LNCAP (cell line): ENCODE data around the gene PPA1.

ENCODE experiments used
- TF ChIP-seq, protein P1 (sequence below): fragments of 450-650 bp; IDR thresholded peaks from 2 replicates; pipeline ENCODE4 v1.5.1; 2017; ENCODE audit warnings: mild to moderate bottlenecking

Gene PPA1

DNA sequence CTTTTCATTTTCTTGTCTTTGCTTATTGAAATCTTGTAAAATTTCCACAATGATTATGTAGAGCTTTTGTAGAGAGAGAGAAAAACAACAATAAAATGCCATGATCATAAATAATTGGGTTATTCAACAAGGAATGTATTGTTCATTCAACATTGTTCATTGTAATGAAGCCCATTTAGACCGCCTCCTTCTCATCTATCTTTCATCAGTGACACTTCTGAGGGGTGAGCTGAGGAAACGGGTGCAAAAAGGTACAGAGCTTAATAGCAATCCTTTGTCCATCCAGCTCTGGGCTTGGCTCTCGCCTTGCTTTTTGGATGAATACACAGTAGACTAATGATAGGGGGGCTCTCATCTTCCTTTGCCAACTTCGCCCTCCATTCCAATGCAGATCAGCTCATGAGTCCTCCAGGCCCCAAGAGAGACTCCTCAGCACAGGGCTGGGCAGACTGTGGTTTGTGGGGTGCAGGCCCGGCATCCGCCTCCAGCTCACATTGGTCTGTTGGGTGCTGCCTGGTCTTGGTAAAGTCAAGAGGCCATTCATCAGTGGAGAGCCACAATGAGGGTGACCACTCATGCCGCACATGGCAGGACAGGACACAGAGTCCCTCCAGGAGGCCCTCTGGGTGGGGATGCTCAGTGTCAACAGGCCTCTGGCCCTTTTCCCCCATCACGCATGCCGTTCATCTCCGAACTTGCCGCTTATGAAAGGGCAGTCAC is 17.9 kb upstream of the PPA1 start:
- TF ChIP-seq, protein P1, sequence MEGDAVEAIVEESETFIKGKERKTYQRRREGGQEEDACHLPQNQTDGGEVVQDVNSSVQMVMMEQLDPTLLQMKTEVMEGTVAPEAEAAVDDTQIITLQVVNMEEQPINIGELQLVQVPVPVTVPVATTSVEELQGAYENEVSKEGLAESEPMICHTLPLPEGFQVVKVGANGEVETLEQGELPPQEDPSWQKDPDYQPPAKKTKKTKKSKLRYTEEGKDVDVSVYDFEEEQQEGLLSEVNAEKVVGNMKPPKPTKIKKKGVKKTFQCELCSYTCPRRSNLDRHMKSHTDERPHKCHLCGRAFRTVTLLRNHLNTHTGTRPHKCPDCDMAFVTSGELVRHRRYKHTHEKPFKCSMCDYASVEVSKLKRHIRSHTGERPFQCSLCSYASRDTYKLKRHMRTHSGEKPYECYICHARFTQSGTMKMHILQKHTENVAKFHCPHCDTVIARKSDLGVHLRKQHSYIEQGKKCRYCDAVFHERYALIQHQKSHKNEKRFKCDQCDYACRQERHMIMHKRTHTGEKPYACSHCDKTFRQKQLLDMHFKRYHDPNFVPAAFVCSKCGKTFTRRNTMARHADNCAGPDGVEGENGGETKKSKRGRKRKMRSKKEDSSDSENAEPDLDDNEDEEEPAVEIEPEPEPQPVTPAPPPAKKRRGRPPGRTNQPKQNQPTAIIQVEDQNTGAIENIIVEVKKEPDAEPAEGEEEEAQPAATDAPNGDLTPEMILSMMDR: no peak

DNA sequence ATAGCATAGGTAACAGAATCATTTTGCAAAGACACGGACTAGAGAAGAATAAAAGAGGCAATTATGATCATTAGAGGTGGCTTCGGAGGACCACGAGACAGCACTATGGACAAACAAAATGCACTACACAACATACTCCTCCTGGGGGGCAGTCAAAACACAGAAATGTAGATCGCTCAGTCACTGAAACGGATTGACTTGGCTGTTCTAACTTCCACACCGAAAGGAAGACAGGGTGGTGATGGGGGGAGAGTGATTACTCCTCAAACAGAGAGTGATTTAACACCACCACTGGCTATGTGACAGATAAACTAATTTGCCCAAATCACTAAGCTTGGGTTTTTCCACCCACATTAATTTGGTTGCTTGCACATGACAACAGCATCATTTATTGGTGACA is 14.1 kb upstream of the PPA1 start:
- TF ChIP-seq, protein P1: no peak

DNA sequence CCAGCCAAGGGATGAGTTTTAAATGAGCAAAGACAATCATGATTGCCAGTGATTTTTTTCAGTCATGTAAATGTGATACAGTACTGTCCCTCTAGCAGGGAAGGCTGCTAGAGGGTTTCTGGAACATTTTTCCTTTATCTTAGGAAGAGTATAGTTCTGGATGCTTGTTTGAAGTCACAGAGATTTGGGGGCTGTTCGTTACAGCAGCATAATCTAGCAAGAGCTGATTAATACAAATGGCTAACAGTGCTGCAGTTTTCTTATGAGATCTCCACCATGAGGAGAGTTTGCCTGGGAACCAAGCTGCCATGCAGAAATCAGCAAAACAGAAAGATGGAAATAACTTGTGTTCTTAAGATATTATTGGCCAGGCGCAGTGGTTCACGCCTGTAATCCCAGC is 7.9 kb upstream of the PPA1 start:
- TF ChIP-seq, protein P1: no peak

DNA sequence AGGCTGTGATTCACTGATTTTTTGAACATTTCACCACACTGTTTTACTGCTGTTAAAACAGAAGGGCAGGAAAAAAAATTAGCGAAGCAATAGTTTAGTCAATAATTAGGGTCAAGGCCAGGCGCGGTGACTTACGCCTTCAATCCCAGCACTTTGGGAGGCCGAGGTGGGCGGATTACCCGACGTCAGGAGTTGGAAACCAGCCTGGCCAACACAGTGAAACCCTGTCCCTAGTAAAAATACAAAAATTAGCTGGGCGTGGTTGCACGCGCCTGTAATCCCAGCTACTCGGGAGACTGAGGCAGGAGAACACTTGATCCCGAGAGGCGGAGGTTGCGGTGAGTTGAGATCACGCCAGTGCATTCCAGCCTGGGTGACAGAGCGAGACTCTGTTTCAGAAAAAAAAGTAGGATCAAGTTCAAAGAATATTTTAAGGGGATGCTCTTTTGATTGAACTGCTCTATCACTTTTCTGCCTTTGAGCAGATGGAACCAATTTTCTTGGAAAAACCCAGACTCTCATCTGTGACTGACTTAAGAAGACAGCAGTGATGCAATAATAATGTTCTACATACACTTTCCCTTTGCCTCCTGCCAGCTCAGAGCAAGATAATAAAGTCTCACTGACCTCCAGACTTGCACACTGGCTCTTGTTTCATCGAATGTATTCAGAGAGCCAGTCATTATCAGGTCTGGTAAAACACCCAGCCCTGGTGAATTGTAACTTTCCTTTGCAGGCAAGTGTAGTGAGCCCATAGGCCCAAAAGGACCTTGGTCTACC is 1.6 kb upstream of the PPA1 start:
- TF ChIP-seq, protein P1: no peak

DNA sequence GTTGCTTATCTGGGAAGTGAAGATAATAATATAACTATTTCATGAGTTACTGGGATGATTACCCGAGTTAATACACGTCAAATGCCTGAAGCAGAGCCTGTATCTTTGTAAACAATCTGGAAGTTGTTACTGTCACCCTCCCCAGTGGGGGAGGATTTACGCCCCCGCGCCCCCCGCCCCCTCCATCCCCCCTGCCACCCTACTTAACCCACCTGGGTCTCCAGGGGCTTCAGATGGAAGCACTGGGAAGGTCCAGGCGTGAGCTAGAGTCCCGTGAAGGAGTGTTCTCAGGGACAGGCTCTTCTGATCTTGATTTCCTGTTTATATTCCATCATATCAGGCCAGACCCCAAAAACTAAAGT is 691 bp upstream of the PPA1 start:
- TF ChIP-seq, protein P1: no peak

DNA sequence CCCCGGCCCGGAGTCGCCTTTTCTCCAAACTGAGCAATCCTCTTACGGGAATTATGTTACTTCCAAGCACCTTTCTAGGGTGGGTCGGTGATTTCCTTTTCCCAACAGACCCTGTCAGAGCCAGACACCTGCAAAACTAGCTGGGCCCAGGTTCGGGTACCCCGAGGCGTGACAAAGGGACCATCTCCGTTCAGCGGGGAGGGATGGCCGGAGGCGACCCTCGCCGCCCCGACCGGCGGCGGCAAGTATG is 445 bp downstream of the PPA1 start:
- TF ChIP-seq, protein P1: no peak

DNA sequence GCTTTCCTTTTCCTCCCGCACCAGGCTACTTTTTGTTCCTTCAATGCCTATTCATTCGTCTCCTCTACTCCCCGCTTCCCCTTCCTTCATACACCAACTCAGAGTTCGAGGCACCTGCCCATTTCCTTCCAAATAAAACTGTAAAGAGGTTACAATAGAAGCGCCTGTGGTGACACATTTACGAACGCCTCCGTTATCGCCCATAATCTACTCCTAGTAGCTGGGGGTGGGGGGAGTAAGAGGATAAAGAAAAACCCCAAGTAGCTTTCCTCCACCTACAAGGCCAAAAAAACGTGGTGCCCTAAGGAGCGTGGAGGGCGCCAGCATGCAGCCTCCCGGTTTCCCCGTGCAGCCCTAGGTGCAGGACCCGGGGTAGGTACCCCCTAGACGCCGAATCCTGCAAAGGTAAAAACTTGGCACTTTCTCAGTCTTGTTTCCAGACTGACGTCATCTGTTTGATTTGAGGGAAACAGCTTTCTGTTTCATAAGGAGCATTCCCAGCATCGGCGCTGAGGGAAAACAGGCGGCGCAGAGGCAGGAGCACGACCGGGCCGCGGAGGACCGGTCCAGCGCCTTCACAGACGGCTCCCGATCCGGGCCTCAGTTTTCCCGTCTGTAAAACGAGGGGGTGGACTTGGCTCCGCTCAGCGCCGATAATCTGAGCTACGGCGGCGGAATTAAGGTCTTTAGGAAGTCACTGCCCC is 922 bp downstream of the PPA1 start:
- TF ChIP-seq, protein P1: no peak
